ENCODE results near the gene BRD1.

The BRD1 gene

DNA sequence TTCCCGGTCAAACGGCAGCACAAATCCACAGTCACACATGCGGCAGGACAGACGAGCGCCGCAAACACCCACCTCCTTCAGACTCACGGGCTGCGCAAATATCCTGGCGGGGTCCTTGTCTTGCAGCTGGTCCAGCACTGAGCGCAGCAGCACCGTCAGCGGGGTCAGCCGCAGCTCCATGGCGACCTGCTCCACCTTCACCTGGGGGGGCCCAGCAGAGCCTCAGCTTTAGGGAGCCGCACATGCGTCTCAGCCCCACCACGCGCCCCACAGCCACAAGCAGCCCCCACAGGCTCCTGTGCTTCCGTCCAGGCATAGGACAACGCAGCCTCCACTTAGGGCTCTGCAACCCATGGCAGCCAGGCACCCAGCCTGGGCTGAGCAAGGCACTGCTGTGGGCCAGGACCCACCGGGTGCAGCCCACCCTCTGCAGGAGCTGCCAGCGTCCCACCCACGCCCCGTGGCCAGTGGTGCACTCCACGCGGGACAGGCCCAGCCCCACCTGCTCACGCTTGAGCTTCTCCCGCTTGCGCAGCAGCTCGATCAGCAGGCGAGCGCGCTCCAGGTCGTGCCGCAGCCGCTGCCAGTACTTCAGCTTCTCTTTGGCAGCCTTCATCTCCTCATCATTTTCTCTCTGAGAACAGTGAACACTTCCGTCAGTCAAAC, 29.1 kb downstream of the BRD1 start:
- DNase-seq (ENCODE audit: low read depth): no peak
- TF ChIP-seq, protein P1, sequence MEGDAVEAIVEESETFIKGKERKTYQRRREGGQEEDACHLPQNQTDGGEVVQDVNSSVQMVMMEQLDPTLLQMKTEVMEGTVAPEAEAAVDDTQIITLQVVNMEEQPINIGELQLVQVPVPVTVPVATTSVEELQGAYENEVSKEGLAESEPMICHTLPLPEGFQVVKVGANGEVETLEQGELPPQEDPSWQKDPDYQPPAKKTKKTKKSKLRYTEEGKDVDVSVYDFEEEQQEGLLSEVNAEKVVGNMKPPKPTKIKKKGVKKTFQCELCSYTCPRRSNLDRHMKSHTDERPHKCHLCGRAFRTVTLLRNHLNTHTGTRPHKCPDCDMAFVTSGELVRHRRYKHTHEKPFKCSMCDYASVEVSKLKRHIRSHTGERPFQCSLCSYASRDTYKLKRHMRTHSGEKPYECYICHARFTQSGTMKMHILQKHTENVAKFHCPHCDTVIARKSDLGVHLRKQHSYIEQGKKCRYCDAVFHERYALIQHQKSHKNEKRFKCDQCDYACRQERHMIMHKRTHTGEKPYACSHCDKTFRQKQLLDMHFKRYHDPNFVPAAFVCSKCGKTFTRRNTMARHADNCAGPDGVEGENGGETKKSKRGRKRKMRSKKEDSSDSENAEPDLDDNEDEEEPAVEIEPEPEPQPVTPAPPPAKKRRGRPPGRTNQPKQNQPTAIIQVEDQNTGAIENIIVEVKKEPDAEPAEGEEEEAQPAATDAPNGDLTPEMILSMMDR (conservative IDR thresholded peaks at IDR 0.05; ENCODE audit: low read depth, low read length): no peak
- no peak overlapping the region for H3K4me3 ChIP-seq (ENCODE audit: low read length)

DNA sequence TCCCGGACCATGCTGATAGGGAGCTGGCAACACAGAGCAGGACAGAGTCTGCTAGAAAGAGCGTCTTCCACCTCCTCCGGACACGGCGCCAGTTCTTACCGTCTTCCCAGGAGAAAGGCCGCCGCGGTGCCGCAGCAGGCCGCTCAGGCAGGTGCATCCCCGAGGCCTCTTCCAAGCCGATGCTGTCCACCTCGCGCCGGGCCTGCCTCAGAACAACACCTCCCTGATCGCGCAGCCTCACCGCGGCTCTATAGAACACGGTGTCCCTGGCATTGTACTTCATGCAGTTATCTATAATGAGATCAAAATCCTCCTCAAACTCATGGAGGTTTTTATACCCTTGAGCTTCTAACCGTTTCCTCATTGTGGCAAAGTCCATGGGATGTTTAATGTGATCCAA, 30.0 kb downstream of the BRD1 start:
- TF ChIP-seq, protein P1 (conservative IDR thresholded peaks at IDR 0.05; ENCODE audit: low read depth, low read length): no peak
- H3K4me3 ChIP-seq (ENCODE audit: low read length): no peak overlapping the region
- DNase-seq (ENCODE audit: low read depth): no peak

DNA sequence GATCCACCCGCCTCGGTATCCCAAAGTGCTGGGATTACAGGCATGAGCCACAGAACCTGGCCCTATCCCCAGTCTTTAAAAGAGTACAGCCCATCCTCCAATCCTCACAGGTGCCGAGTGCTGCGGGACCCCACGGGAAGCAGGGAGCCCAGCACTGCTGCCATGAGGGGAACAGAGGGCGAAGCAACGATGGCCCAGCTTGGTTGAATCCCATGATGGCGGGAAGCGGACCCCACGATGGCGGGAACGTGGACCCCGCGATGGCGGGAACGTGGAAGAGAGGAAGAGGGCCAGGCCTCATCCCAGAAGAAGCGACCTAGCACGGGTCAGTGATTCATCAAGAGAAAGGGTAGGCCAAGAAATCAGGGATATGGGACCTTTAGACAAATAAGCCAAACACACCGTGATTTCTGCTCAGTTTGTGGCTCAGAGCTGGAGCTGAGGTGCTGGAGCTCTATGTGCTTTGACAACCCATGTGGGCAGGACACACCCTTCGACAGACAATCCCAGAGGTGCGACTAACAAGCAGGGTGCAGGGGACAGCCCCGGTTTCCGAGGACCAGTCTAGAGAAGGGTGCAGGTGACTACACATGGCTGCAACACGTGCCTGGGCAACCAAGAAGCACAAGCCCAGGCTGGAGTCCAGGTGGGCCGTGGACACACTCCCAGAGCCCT, 30.9 kb downstream of the BRD1 start:
- H3K4me3 ChIP-seq (ENCODE audit: low read length): no peak overlapping the region
- DNase-seq (ENCODE audit: low read depth): no peak
- TF ChIP-seq, protein P1 (conservative IDR thresholded peaks at IDR 0.05; ENCODE audit: low read depth, low read length): no peak

DNA sequence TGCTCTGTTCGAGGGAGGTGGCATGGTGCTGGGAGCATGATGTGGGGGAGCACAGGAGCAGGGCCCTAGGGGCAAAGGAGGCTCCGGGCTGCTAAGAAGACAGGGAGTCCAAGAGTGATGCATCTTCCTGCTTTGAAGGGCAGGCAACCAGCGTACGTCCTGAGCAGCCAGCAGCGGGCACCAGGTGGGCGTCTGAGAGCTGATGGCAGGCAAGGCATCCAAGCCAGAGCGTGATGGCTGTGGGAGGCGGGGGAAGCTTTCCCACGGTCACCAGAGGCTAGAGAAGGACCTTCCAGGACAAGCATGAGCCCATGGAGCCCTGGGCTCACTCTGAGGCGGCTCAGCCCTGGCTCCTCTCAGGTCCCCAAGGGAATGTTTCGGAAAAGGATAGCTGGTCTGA, 32.2 kb downstream of the BRD1 start:
- no peak overlapping the region for H3K4me3 ChIP-seq (ENCODE audit: low read length)
- TF ChIP-seq, protein P1 (conservative IDR thresholded peaks at IDR 0.05; ENCODE audit: low read depth, low read length): no peak
- DNase-seq (ENCODE audit: low read depth): no peak

DNA sequence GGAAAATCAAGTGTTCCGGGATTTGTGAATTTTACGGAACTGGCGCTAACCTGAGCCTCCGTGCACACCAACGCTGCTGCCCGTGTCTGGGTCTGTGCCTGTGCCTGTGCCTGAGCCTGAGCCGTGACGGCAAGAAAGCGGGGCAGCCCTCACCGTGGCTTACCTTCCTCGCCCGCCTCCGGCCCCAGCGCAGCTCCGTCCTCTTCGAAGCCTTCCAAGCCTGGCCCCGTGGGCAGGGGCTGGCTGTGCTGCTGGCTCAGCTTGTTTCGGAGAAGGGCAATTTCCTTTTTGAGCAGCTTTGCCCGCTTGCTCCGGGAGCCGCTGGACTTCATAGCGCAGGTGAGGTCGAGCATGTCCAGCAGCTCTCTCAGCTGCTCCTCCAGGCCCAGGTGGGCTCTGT, 33.8 kb downstream of the BRD1 start:
- no peak overlapping the region for H3K4me3 ChIP-seq (ENCODE audit: low read length)
- no peak for DNase-seq (ENCODE audit: low read depth)
- TF ChIP-seq, protein P1 (conservative IDR thresholded peaks at IDR 0.05; ENCODE audit: low read depth, low read length): no peak

DNA sequence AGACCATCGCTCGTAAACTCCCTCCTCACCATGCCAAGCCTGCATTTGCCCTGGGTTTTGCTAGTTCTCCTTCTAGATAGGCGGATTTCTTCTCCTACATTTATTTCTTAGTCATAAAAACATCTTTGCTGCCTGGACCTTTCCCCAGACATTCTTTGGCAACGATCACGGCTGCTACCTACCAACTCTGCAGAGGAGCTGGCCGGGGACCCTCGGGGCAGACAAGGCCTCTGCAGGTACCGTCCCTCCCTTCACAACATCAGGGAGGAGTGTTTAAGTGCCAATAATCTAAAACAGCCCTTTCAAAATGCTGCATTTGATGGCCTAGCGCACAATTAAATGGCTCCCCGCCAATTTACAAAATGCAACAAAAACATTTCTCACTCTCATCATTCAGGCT, 34.4 kb downstream of the BRD1 start:
- TF ChIP-seq, protein P1 (conservative IDR thresholded peaks at IDR 0.05; ENCODE audit: low read depth, low read length): no peak
- H3K4me3 ChIP-seq (ENCODE audit: low read length): no peak overlapping the region
- no peak for DNase-seq (ENCODE audit: low read depth)

DNA sequence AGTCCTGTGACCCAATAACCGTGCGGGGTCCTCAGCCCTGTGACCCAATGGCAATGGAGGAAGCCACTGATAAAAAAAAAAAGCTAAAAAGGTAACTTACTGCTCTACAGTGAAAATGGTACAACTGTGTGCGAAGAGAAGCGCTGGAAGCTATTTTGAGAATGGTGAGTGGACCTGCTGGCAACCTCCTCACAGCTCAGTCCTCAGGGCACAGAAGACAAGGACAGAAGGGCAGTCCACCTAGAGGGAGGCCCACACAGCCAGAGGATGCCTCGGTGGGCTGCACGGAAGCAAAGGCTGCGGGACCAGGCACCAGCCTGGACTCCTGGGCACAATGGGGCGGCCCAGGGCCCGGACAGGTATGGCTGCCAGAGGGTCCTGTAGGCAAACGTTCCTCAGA, 35.6 kb downstream of the BRD1 start:
- TF ChIP-seq, protein P1 (conservative IDR thresholded peaks at IDR 0.05; ENCODE audit: low read depth, low read length): no peak
- no peak for DNase-seq (ENCODE audit: low read depth)
- no peak overlapping the region for H3K4me3 ChIP-seq (ENCODE audit: low read length)

Measured in retinal pigment epithelial cell (primary cell).